Effector memory CD4-positive, alpha-beta T cell (primary cell): ENCODE results near the gene SLC23A3.
A peak's percentile ranks its signal among the peaks of the same experiment; 100 is the strongest.

Experiments
- DNase-seq, 3 donors: peaks; one replicate each; pipeline ENCODE4 v3.0.0-alpha.2; 2020
- H3K27ac ChIP-seq: 2 replicates; pipeline ENCODE4 v1.7.0; 2013; ENCODE audit warnings: mild to moderate bottlenecking, low read length, moderate library complexity; ENCODE audit not compliant: insufficient read depth, poor library complexity, severe bottlenecking
- H3K27me3 ChIP-seq: replicated peaks from 2 replicates; pipeline ENCODE4 v1.7.0; 2013; ENCODE audit warnings: mild to moderate bottlenecking, low read length; ENCODE audit not compliant: insufficient read depth, control insufficient read depth, poor library complexity, severe bottlenecking
- H3K36me3 ChIP-seq: 2 replicates; pipeline ENCODE4 v1.7.0; 2013; ENCODE audit warnings: mild to moderate bottlenecking, low read length, moderate library complexity; ENCODE audit not compliant: control insufficient read depth, insufficient read depth
- H3K4me1 ChIP-seq: 2 replicates; pipeline ENCODE4 v1.7.0; 2013; ENCODE audit warnings: low read length, mild to moderate bottlenecking; ENCODE audit not compliant: control insufficient read depth, insufficient read depth, poor library complexity, severe bottlenecking
- H3K4me3 ChIP-seq: 2 replicates; pipeline ENCODE4 v1.7.0; 2013; ENCODE audit warnings: low read length, low read depth, mild to moderate bottlenecking; ENCODE audit not compliant: insufficient read depth, poor library complexity, severe bottlenecking
- H3K9me3 ChIP-seq: 2 replicates; pipeline ENCODE4 v1.7.0; 2013; ENCODE audit warnings: mild to moderate bottlenecking, low read length, moderate library complexity; ENCODE audit not compliant: control insufficient read depth

Gene SLC23A3

GRCh38 chr2:219175486-219175885, 5.7 kb upstream of the SLC23A3 start:
- no peak overlapping the region for H3K27ac ChIP-seq
- no peaks in the 10 kb centered on the region for H3K9me3 ChIP-seq
- H3K4me1 ChIP-seq: peaks cover 43% of the 10 kb centered on the region
- no peak for DNase-seq
- peaks cover 36% of the 10 kb centered on the region for H3K36me3 ChIP-seq
- peak overlapping the region; percentile 82 for H3K4me3 ChIP-seq
- no peaks in the 10 kb centered on the region for H3K27me3 ChIP-seq

- no peaks in the 10 kb centered on the region for H3K9me3 ChIP-seq
- DNase-seq: no peak
- peaks cover 43% of the 10 kb centered on the region for H3K4me1 ChIP-seq
- peaks cover 31% of the 10 kb centered on the region for H3K36me3 ChIP-seq
- no peaks in the 10 kb centered on the region for H3K27me3 ChIP-seq
- no peak overlapping the region for H3K4me3 ChIP-seq
- no peak overlapping the region for H3K27ac ChIP-seq
Observed at GRCh38 chr2:219174801-219175200, 5.0 kb upstream of the SLC23A3 start.

GRCh38 chr2:219174146-219174545, 4.3 kb upstream of the SLC23A3 start:
- no peak for DNase-seq
- Histone ChIP-seq H3K27me3 (no peaks in the 10 kb centered on the region), H3K9me3 (no peaks in the 10 kb centered on the region), H3K27ac (no peak overlapping the region), H3K4me1 (peaks cover 36% of the 10 kb centered on the region), H3K36me3 (peaks cover 31% of the 10 kb centered on the region), H3K4me3 (no peak overlapping the region)

- no peak for DNase-seq
- Histone ChIP-seq H3K36me3 (peaks cover 31% of the 10 kb centered on the region), H3K4me3 (no peak overlapping the region), H3K27ac (no peak overlapping the region), H3K9me3 (no peaks in the 10 kb centered on the region), H3K27me3 (no peaks in the 10 kb centered on the region), H3K4me1 (peaks cover 30% of the 10 kb centered on the region)
Observed at GRCh38 chr2:219173176-219173575, 3.3 kb upstream of the SLC23A3 start.

- H3K9me3 ChIP-seq: no peaks in the 10 kb centered on the region
- DNase-seq: no peak
- peaks cover 31% of the 10 kb centered on the region for H3K36me3 ChIP-seq
- H3K27ac ChIP-seq: no peak overlapping the region
- no peak overlapping the region for H3K4me3 ChIP-seq
- H3K4me1 ChIP-seq: peaks cover 26% of the 10 kb centered on the region
- H3K27me3 ChIP-seq: no peaks in the 10 kb centered on the region
Observed at GRCh38 chr2:219172231-219173154, 2.7 kb upstream of the SLC23A3 start.

- Histone ChIP-seq H3K27me3 (no peaks in the 10 kb centered on the region), H3K36me3 (peaks cover 31% of the 10 kb centered on the region), H3K4me1 (peaks cover 18% of the 10 kb centered on the region), H3K9me3 (no peaks in the 10 kb centered on the region), H3K4me3 (no peak overlapping the region), H3K27ac (no peak overlapping the region)
- DNase-seq: peak in 1 of 3 donors; percentile 18
Observed at GRCh38 chr2:219171231-219171651, 1.4 kb upstream of the SLC23A3 start.

- Histone ChIP-seq H3K4me3 (no peak overlapping the region), H3K27ac (no peak overlapping the region), H3K4me1 (no peaks in the 10 kb centered on the region), H3K36me3 (peaks cover 20% of the 10 kb centered on the region), H3K9me3 (no peaks in the 10 kb centered on the region), H3K27me3 (no peaks in the 10 kb centered on the region)
- DNase-seq: no peak
Observed at GRCh38 chr2:219168932-219169331, 897 bp downstream of the SLC23A3 start.

- Histone ChIP-seq H3K4me3 (no peak overlapping the region), H3K36me3 (peaks cover 15% of the 10 kb centered on the region), H3K9me3 (no peaks in the 10 kb centered on the region), H3K27ac (no peak overlapping the region), H3K4me1 (no peaks in the 10 kb centered on the region), H3K27me3 (no peaks in the 10 kb centered on the region)
- DNase-seq: no peak
Observed at GRCh38 chr2:219168526-219168925, 1.3 kb downstream of the SLC23A3 start.

- Histone ChIP-seq H3K36me3 (peaks cover 12% of the 10 kb centered on the region), H3K4me3 (no peak overlapping the region), H3K4me1 (no peaks in the 10 kb centered on the region), H3K27me3 (no peaks in the 10 kb centered on the region), H3K9me3 (no peaks in the 10 kb centered on the region), H3K27ac (no peak overlapping the region)
- DNase-seq: no peak
Observed at GRCh38 chr2:219167997-219168396, 1.8 kb downstream of the SLC23A3 start.

- Histone ChIP-seq H3K4me3 (no peak overlapping the region), H3K27ac (no peak overlapping the region), H3K4me1 (peaks cover 6% of the 10 kb centered on the region), H3K36me3 (no peaks in the 10 kb centered on the region), H3K27me3 (no peaks in the 10 kb centered on the region), H3K9me3 (no peaks in the 10 kb centered on the region)
- no peak for DNase-seq
Observed at GRCh38 chr2:219165058-219165911, 4.5 kb downstream of the SLC23A3 start.
